ACC112 (cell line): ENCODE results near the gene F12.

ENCODE experiments used
- H2AFZ ChIP-seq: fragments of 200-600 bp; sonication (generic); one replicate; pipeline ENCODE4 v1.6.0; 2017; ENCODE audit warnings: antibody characterized with exemption, low read length; ENCODE audit not compliant: unreplicated experiment
- H3K27ac ChIP-seq: fragments of 200-600 bp; sonication (generic); 2 replicates; pipeline ENCODE4 v1.5.1; 2014; ENCODE audit warnings: low read depth, mild to moderate bottlenecking, antibody characterized with exemption, low read length, moderate library complexity
- H3K27me3 ChIP-seq: fragments of 200-600 bp; sonication (generic); 2 replicates; pipeline ENCODE4 v1.6.1; 2014; ENCODE audit warnings: mild to moderate bottlenecking, antibody characterized with exemption, low read length, moderate library complexity, mixed read lengths; ENCODE audit not compliant: insufficient read depth
- H3K36me3 ChIP-seq: fragments of 200-600 bp; sonication (generic); 2 replicates; pipeline ENCODE4 v1.6.1; 2016; ENCODE audit warnings: mild to moderate bottlenecking, antibody characterized with exemption, low read length, moderate library complexity, mixed read lengths; ENCODE audit not compliant: insufficient read depth
- H3K4me1 ChIP-seq: fragments of 200-600 bp; sonication (generic); one replicate; pipeline ENCODE4 v1.6.1; 2016; ENCODE audit warnings: low read length, mixed read lengths; ENCODE audit not compliant: insufficient read depth, unreplicated experiment, control insufficient read depth
- H3K4me3 ChIP-seq: fragments of 200-600 bp; sonication (generic); 2 replicates; pipeline ENCODE4 v1.5.1; 2014; ENCODE audit warnings: mild to moderate bottlenecking, low read depth, low read length
- H3K79me2 ChIP-seq: fragments of 200-600 bp; sonication (generic); one replicate; pipeline ENCODE4 v1.6.0; 2016; ENCODE audit warnings: low read length; ENCODE audit not compliant: control insufficient read depth, unreplicated experiment, insufficient read depth

The F12 gene

GRCh38 chr5:177453852-177454396 lies 44.6 kb upstream of the F12 start:
- Histone ChIP-seq H3K27me3 (no peaks in the 10 kb centered on the region), H2AFZ (no peak overlapping the region), H3K79me2 (peaks cover 8% of the 10 kb centered on the region), H3K27ac (no peak overlapping the region), H3K4me3 (peak overlapping the region; percentile 77), H3K4me1 (peaks cover 18% of the 10 kb centered on the region), H3K36me3 (peaks cover 3% of the 10 kb centered on the region; the same call in 1 of the 2 replicates)

GRCh38 chr5:177452688-177453638 lies 43.6 kb upstream of the F12 start:
- H3K27ac ChIP-seq: no peak overlapping the region
- peaks cover 27% of the 10 kb centered on the region for H3K4me1 ChIP-seq

GRCh38 chr5:177450667-177451424 lies 41.5 kb upstream of the F12 start:
- no peaks in the 10 kb centered on the region for H3K36me3 ChIP-seq
- no peak overlapping the region for H3K4me3 ChIP-seq
- no peaks in the 10 kb centered on the region for H3K27me3 ChIP-seq
- no peak overlapping the region for H3K27ac ChIP-seq
- peaks cover 8% of the 10 kb centered on the region for H3K79me2 ChIP-seq
- peaks cover 23% of the 10 kb centered on the region for H3K4me1 ChIP-seq
- H2AFZ ChIP-seq: no peak overlapping the region

More at GRCh38 chr5:177452688-177453638, 43.6 kb upstream of the F12 start:
- Histone ChIP-seq H3K79me2 (peaks cover 8% of the 10 kb centered on the region), H3K4me3 (no peak overlapping the region), H3K36me3 (peaks cover 3% of the 10 kb centered on the region; the same call in 1 of the 2 replicates), H3K27me3 (no peaks in the 10 kb centered on the region), H2AFZ (no peak overlapping the region)

- Histone ChIP-seq H3K4me1 (peaks cover 17% of the 10 kb centered on the region), H3K27ac (no peak overlapping the region)
These were observed 40.0 kb upstream of the F12 start for GRCh38 chr5:177449140-177450061.

GRCh38 chr5:177448244-177448950 lies 39.0 kb upstream of the F12 start:
- H3K79me2 ChIP-seq: peaks cover 8% of the 10 kb centered on the region
- H3K36me3 ChIP-seq: no peaks in the 10 kb centered on the region
- H3K4me1 ChIP-seq: peaks cover 11% of the 10 kb centered on the region
- peak overlapping the region; percentile 91 for H3K27ac ChIP-seq
- H2AFZ ChIP-seq: no peak overlapping the region
- H3K4me3 ChIP-seq: peak overlapping the region; percentile 95
- H3K27me3 ChIP-seq: no peaks in the 10 kb centered on the region

More at GRCh38 chr5:177449140-177450061, 40.0 kb upstream of the F12 start:
- no peak overlapping the region for H2AFZ ChIP-seq
- no peaks in the 10 kb centered on the region for H3K36me3 ChIP-seq
- H3K79me2 ChIP-seq: peaks cover 8% of the 10 kb centered on the region
- no peak overlapping the region for H3K4me3 ChIP-seq
- no peaks in the 10 kb centered on the region for H3K27me3 ChIP-seq

- Histone ChIP-seq H3K27ac (peak overlapping the region; percentile 91), H3K79me2 (peaks cover 8% of the 10 kb centered on the region), H3K4me3 (peak overlapping the region; percentile 95), H2AFZ (no peak overlapping the region), H3K27me3 (no peaks in the 10 kb centered on the region), H3K4me1 (peaks cover 11% of the 10 kb centered on the region), H3K36me3 (no peaks in the 10 kb centered on the region)
These were observed 38.4 kb upstream of the F12 start for GRCh38 chr5:177447611-177448243.

- Histone ChIP-seq H2AFZ (peak overlapping the region; percentile 79), H3K4me3 (peak overlapping the region; percentile 95), H3K4me1 (peaks cover 11% of the 10 kb centered on the region), H3K27me3 (no peaks in the 10 kb centered on the region), H3K36me3 (no peaks in the 10 kb centered on the region), H3K79me2 (peaks cover 8% of the 10 kb centered on the region), H3K27ac (peak overlapping the region; percentile 91)
These were observed 37.8 kb upstream of the F12 start for GRCh38 chr5:177447066-177447610.

- Histone ChIP-seq H3K27ac (peak within 1 kb of the TSS; percentile 91), H2AFZ (peak within 1 kb of the TSS; percentile 79), H3K36me3 (no peaks in the 10 kb centered on the region), H3K4me1 (peaks cover 11% of the 10 kb centered on the region), H3K4me3 (peak within 1 kb of the TSS; percentile 95), H3K79me2 (peaks cover 8% of the 10 kb centered on the region), H3K27me3 (no peaks in the 10 kb centered on the region)
These were observed 37.1 kb upstream of the F12 start, which contains the start of gene PRR7 for GRCh38 chr5:177446200-177447065. TSS of gene PRR7 (plus strand) at chr5:177446814. CDS start at chr5:177455068, 8,254 bp downstream.
